GM18508 (cell line): ENCODE results near the gene LONP2.
"Not testable (repeated sequence)": the region's sequence is repeated elsewhere in the genome, so short reads cannot be mapped to it uniquely, and the experiment has no call there.

ENCODE experiments used
- ATAC-seq: cut with Tn5 transposase; IDR thresholded peaks from one replicate; pipeline ENCODE4 v1.9.1; 2021; ENCODE audit warnings: moderate number of reproducible peaks; ENCODE audit not compliant: insufficient read depth, unreplicated experiment

LONP2 gene

GRCh38 chr16:48330841-48331192, 86.7 kb downstream of the LONP2 start:
- ATAC-seq, result no peak

GRCh38 chr16:48332978-48333377, 88.9 kb downstream of the LONP2 start:
- ATAC-seq, result no peak

GRCh38 chr16:48334325-48334724, 90.2 kb downstream of the LONP2 start:
- ATAC-seq, result no peak

- no peak for ATAC-seq
These were observed 91.9 kb downstream of the LONP2 start for GRCh38 chr16:48335961-48336360.

- ATAC-seq, result no peak
These were observed 96.0 kb downstream of the LONP2 start for GRCh38 chr16:48340054-48340453.

GRCh38 chr16:48342591-48342990, 98.5 kb downstream of the LONP2 start:
- no peak for ATAC-seq

GRCh38 chr16:48347191-48347865, 103.2 kb downstream of the LONP2 start:
- no peak for ATAC-seq

- ATAC-seq, result no peak
These were observed 103.9 kb downstream of the LONP2 start for GRCh38 chr16:48347980-48348379.

- no peak for ATAC-seq
These were observed 106.6 kb downstream of the LONP2 start for GRCh38 chr16:48350736-48351135.

GRCh38 chr16:48352648-48353390, 108.7 kb downstream of the LONP2 start:
- no peak for ATAC-seq

- ATAC-seq, result peak; percentile 63
These were observed 109.6 kb downstream of the LONP2 start for GRCh38 chr16:48353565-48354163.

- not testable (repeated sequence) for ATAC-seq
These were observed 110.3 kb downstream of the LONP2 start for GRCh38 chr16:48354385-48354784.

- no peak for ATAC-seq
These were observed 111.1 kb downstream of the LONP2 start for GRCh38 chr16:48354877-48355855.

GRCh38 chr16:48356633-48357376, 112.7 kb downstream of the LONP2 start:
- no peak for ATAC-seq

- ATAC-seq, result no peak
These were observed 114.3 kb downstream of the LONP2 start for GRCh38 chr16:48358419-48358818.

- no peak for ATAC-seq
These were observed 115.9 kb downstream of the LONP2 start for GRCh38 chr16:48359983-48360382.

GRCh38 chr16:48361012-48361411, 116.9 kb downstream of the LONP2 start:
- ATAC-seq, result no peak

GRCh38 chr16:48361540-48362144, 117.5 kb downstream of the LONP2 start:
- ATAC-seq, result no peak

- no peak for ATAC-seq
These were observed 121.0 kb downstream of the LONP2 start for GRCh38 chr16:48365025-48365600.
